ENCODE measurements around the gene PRDM5.

DNA sequence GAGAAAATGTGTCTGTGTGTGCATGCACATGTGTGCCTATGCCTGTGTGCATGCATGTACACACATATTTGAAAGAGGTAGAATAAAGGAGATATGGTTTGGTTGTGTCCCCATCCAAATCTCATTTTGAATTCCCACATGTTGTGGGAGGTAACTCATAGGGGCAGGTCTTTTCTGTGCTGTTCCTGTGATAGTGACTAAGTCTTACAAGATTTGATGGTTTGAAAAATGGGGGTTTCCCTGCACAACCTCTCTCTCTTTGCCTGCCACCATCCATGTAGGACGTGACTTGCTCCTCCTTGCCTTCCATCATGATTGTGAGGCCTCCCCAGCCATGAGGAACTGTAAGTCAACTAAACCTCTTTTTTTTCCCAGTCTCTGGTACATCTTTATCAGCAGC lies 87.2 kb downstream of the PRDM5 start:
- TF ChIP-seq EZH2 (IDR thresholded peaks at IDR 0.05; ENCODE audit: insufficient read depth, poor library complexity, severe bottlenecking), result no peak
- TF ChIP-seq EZH2phosphoT487 (IDR thresholded peaks at IDR 0.05; ENCODE audit: insufficient read depth, low read depth), result no peak

All from GM23248 (cell line).